ENCODE results near the gene CACNA2D3.

- TF ChIP-seq, protein P1, sequence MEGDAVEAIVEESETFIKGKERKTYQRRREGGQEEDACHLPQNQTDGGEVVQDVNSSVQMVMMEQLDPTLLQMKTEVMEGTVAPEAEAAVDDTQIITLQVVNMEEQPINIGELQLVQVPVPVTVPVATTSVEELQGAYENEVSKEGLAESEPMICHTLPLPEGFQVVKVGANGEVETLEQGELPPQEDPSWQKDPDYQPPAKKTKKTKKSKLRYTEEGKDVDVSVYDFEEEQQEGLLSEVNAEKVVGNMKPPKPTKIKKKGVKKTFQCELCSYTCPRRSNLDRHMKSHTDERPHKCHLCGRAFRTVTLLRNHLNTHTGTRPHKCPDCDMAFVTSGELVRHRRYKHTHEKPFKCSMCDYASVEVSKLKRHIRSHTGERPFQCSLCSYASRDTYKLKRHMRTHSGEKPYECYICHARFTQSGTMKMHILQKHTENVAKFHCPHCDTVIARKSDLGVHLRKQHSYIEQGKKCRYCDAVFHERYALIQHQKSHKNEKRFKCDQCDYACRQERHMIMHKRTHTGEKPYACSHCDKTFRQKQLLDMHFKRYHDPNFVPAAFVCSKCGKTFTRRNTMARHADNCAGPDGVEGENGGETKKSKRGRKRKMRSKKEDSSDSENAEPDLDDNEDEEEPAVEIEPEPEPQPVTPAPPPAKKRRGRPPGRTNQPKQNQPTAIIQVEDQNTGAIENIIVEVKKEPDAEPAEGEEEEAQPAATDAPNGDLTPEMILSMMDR (IDR thresholded peaks at IDR 0.05) = no peak
- TF ChIP-seq EZH2 (IDR thresholded peaks at IDR 0.05) (no peak), EZH2phosphoT487 (IDR thresholded peaks at IDR 0.05) (no peak)
These were observed 253.9 kb downstream of the CACNA2D3 start for GRCh38 chr3:54376142-54376807.
